K562 (cell line): ENCODE measurements around the gene PARD3. TPM values are rescaled to one million over a fixed set of nuclear protein-coding genes. Genes with fewer than 3 reads are reported as not detected.

Experiments
- ATAC-seq: fragments of 200-7000 bp; cut with Tn5 transposase; 3 replicates; pipeline ENCODE4 v1.9.1; 2020; ENCODE audit warnings: moderate library complexity
- BruUV-seq: library from RNA; stranded (reverse); fragments of 400-500 nt; replicated peaks from 2 replicates; lab custom pipeline; 2021; lab: Mats Ljungman, UMichigan
- CTCF ChIA-PET: fragments of 300-600 bp; formaldehyde crosslinking; extraction: SDS; loops from one replicate; lab custom pipeline; 2021; ENCODE audit warnings: low intra/inter-chr PET ratio; lab: Yijun Ruan, JAX
- POLR2A ChIA-PET: fragments of 300-600, 350-650 bp; sonication (Branson Sonifier 250); formaldehyde crosslinking; extraction: SDS; loops from one replicate; lab custom pipeline; 2021; ENCODE audit warnings: antibody characterized with exemption, inconsistent platforms; lab: Yijun Ruan, JAX
- DNase-seq, 4 experiments: peaks; one replicate each; pipeline versions ENCODE4 v3.0.0 to v3.0.0-alpha.2; 2011 to 2018; ENCODE audit warnings: low spot score in 3 of 4, mixed read lengths in 3 of 4; ENCODE audit errors: extremely low read depth in 1 of 4
- FAIRE-seq: peaks from 2 replicates; lab custom pipeline; 2011; peaks lifted over from hg19 to GRCh38; lab: Jason Lieb, UNC
- H2AFZ ChIP-seq: 2 replicates; pipeline ENCODE4 v1.6.0; 2011; ENCODE audit warnings: low read depth, low read length, control low read depth, inconsistent platforms
- H3K27ac ChIP-seq: fragments of 200-600 bp; 3 replicates; pipeline ENCODE4 v1.8.0; 2011; ENCODE audit warnings: low read depth, mild to moderate bottlenecking, control low read depth, inconsistent platforms, low read length, moderate library complexity, mixed read lengths; ENCODE audit errors: extremely low read depth
- H3K27me3 ChIP-seq, 2 experiments: fragments of 300-600 bp in 1 of 2; 2 replicates in 1 of 2; 3 replicates in 1 of 2; pipeline versions ENCODE4 v1.6.0 to v1.8.0; 2011; ENCODE audit warnings: inconsistent platforms in 2 of 2, low read length in 2 of 2, mild to moderate bottlenecking in 1 of 2, mixed read lengths in 1 of 2, moderate library complexity in 1 of 2; ENCODE audit not compliant: control insufficient read depth in 2 of 2, insufficient read depth in 2 of 2
- H3K36me3 ChIP-seq: fragments of 300-600 bp; 3 replicates; pipeline ENCODE4 v1.8.0; 2011; ENCODE audit warnings: mild to moderate bottlenecking, low read length, inconsistent platforms; ENCODE audit not compliant: control insufficient read depth, insufficient read depth
- H3K4me1 ChIP-seq, 2 experiments: fragments of 200-600 bp in 1 of 2; replicated peaks in 1 of 2; 2 replicates in 1 of 2; 3 replicates in 1 of 2; pipeline versions ENCODE4 v1.5.1 to v1.8.0; 2011; ENCODE audit warnings: inconsistent platforms in 2 of 2, low read length in 2 of 2, mild to moderate bottlenecking in 1 of 2, mixed read lengths in 1 of 2, moderate library complexity in 1 of 2; ENCODE audit not compliant: control insufficient read depth in 2 of 2, insufficient read depth in 2 of 2
- H3K4me2 ChIP-seq: 2 replicates; pipeline ENCODE4 v1.6.1; 2011; ENCODE audit warnings: low read length, control low read depth, inconsistent platforms, mixed read lengths; ENCODE audit not compliant: insufficient read depth
- H3K4me3 ChIP-seq: fragments of 200-600 bp; sonication (generic), shearing (Covaris generic); 2 replicates; pipeline ENCODE4 v1.5.1; 2016; ENCODE audit warnings: control low read depth, inconsistent platforms
- H3K79me2 ChIP-seq: fragments of 200-600 bp; 3 replicates; pipeline ENCODE4 v1.8.0; 2011; ENCODE audit warnings: low read length, inconsistent platforms; ENCODE audit not compliant: control insufficient read depth, insufficient read depth
- H3K9ac ChIP-seq, 2 experiments: 2 replicates each; pipeline versions ENCODE4 v1.6.0 to v1.6.1; 2011; ENCODE audit warnings: low read depth in 2 of 2, low read length in 2 of 2, control low read depth in 1 of 2, inconsistent platforms in 1 of 2, mild to moderate bottlenecking in 1 of 2, mixed read lengths in 1 of 2; ENCODE audit not compliant: insufficient read depth in 1 of 2
- H3K9me1 ChIP-seq: one replicate; pipeline ENCODE4 v1.6.0; 2011; ENCODE audit warnings: inconsistent platforms, mild to moderate bottlenecking, low read length, moderate library complexity; ENCODE audit not compliant: control insufficient read depth, insufficient read depth
- H3K9me3 ChIP-seq: replicated peaks from 2 replicates; pipeline ENCODE4 v1.5.1; 2011; ENCODE audit warnings: low read depth, low read length, inconsistent platforms; ENCODE audit not compliant: control insufficient read depth, insufficient read depth
- H4K20me1 ChIP-seq: replicated peaks from 2 replicates; pipeline ENCODE4 v1.6.1; 2011; ENCODE audit warnings: low read length, inconsistent platforms, mixed read lengths; ENCODE audit not compliant: control insufficient read depth, insufficient read depth
- BACH1 ChIP-seq: fragments of 200-800 bp; sonication (Bioruptor generic); IDR thresholded peaks from 2 replicates; pipeline ENCODE4 v1.6.1; 2016; ENCODE audit warnings: missing genetic modification characterization, missing compliant biosample characterization
- EGR1 ChIP-seq: fragments of 450-650 bp; conservative IDR thresholded peaks from 2 replicates; pipeline ENCODE4 v1.6.1; 2017; ENCODE audit warnings: mild to moderate bottlenecking
- HMG20A ChIP-seq: fragments of 450-650 bp; formaldehyde crosslinking; conservative IDR thresholded peaks from 2 replicates; pipeline ENCODE4 v1.4.0; 2020; ENCODE audit warnings: mild to moderate bottlenecking, mixed read lengths
- HOXB6 ChIP-seq: fragments of 250-450 bp; sonication (Bioruptor Pico); IDR thresholded peaks from 2 replicates; pipeline ENCODE4 v1.5.1; 2022; ENCODE audit warnings: mild to moderate bottlenecking, borderline replicate concordance
- KDM4B ChIP-seq, 2 experiments: fragments of 450-650 bp in 1 of 2; sonication (generic) in 1 of 2; IDR thresholded peaks; 2 replicates each; pipeline ENCODE4 v1.6.1; 2016 to 2017; ENCODE audit warnings: borderline replicate concordance in 2 of 2, antibody characterized with exemption in 1 of 2, low read depth in 1 of 2, mild to moderate bottlenecking in 1 of 2
- MEIS2 ChIP-seq: fragments of 450-650 bp; IDR thresholded peaks from 2 replicates; pipeline ENCODE4 v1.6.1; 2014; ENCODE audit warnings: mild to moderate bottlenecking; ENCODE audit not compliant: partially characterized antibody
- MIER1 ChIP-seq: fragments of 450-650 bp; IDR thresholded peaks from 2 replicates; pipeline ENCODE4 v1.6.1; 2016; ENCODE audit warnings: antibody characterized with exemption, mild to moderate bottlenecking, low read depth
- MYNN ChIP-seq, 2 experiments: sonication (generic); formaldehyde crosslinking in 1 of 2; IDR thresholded peaks; 2 replicates each; pipeline versions ENCODE4 v1.5.0 to v1.6.1; 2016 to 2020; ENCODE audit warnings: antibody characterized with exemption in 1 of 2, missing genetic modification reagents in 1 of 2
- NFRKB ChIP-seq: fragments of 450-650 bp; IDR thresholded peaks from 2 replicates; pipeline ENCODE4 v1.6.1; 2016; ENCODE audit warnings: low read depth
- PURB ChIP-seq: sonication (generic); formaldehyde crosslinking; IDR thresholded peaks from 2 replicates; pipeline ENCODE4 v1.9.0; 2021; ENCODE audit warnings: low read depth, mild to moderate bottlenecking, missing genetic modification reagents
- SMC3 ChIP-seq: conservative IDR thresholded peaks from 2 replicates; pipeline ENCODE4 v1.6.1; 2011; ENCODE audit warnings: low read depth, low read length, improper control_type of control experiment; ENCODE audit not compliant: insufficient read depth
- SPI1 ChIP-seq: IDR thresholded peaks from 2 replicates; pipeline ENCODE4 v1.6.1; 2011; ENCODE audit warnings: low read depth, low read length, control low read depth, borderline replicate concordance
- TAF7 ChIP-seq: fragments of 450-650 bp; IDR thresholded peaks from 2 replicates; pipeline ENCODE4 v1.6.1; 2016; ENCODE audit warnings: missing genetic modification characterization, missing compliant biosample characterization
- ZC3H4 ChIP-seq: sonication (generic); formaldehyde crosslinking; IDR thresholded peaks from 2 replicates; pipeline ENCODE4 v1.9.0; 2021; ENCODE audit warnings: missing genetic modification reagents, borderline replicate concordance
- ZC3H8 ChIP-seq: fragments of 450-650 bp; IDR thresholded peaks from 2 replicates; pipeline ENCODE4 v1.6.1; 2017
- ZKSCAN8 ChIP-seq: fragments of 200-800 bp; sonication (Bioruptor generic); IDR thresholded peaks from 2 replicates; pipeline ENCODE4 v1.6.1; 2016; ENCODE audit warnings: missing genetic modification characterization, missing compliant biosample characterization
- ZNF263 ChIP-seq: sonication (generic); formaldehyde crosslinking; IDR thresholded peaks from 2 replicates; pipeline ENCODE4 v1.8.0; 2022; ENCODE audit warnings: mild to moderate bottlenecking, missing genetic modification reagents, borderline replicate concordance
- WGBS: fragments of 100-300 bp; shearing (Covaris generic); methylation state at CpG from one replicate; pipeline ENCODE4 v1.1.6; 2016; ENCODE audit warnings: low coverage, mixed read lengths; ENCODE audit not compliant: insufficient coverage; ENCODE audit errors: missing lambda C conversion rate; 5-methylcytosine and 5-hydroxymethylcytosine counted together
- in situ Hi-C: fragments of 300-500 bp; cut with MboI; formaldehyde crosslinking; loops from 4 replicates; pipeline ENCODE4 v1.15.0; 2018; ENCODE audit warnings: inconsistent platforms, mixed read lengths
- intact Hi-C: fragments of 100-400 bp; cut with micrococcal nuclease; formaldehyde crosslinking; loops from 2 replicates; pipeline ENCODE4 v1.14.2; 2022
- polyA plus RNA-seq, 8 experiments: library from polyadenylated mRNA; depleted of rRNA in 4 of 8; stranded (reverse) in 5 of 8; unstranded in 3 of 8; fragments of >200 nt; fragmentation: Nextera tagmentation in 2 of 8; fragmentation: Illumina TruSeq in 1 of 8; extraction: Ambion mirVana in 2 of 8; extraction: Trizol in 1 of 8; gene quantifications; 2 replicates each; pipeline versions ENCODE4 v1.2.1 to v1.2.3, GENCODE V29; 2011 to 2014; ENCODE audit warnings: inconsistent platforms in 1 of 8, missing spikeins in 1 of 8
- total RNA-seq, 7 experiments: library from RNA; depleted of rRNA in 6 of 7; stranded (reverse); fragments of >200 nt in 6 of 7; fragmentation: Illumina TruSeq in 2 of 7; extraction: Trizol in 2 of 7; gene quantifications; 2 replicates each; pipeline versions ENCODE4 v1.2.1 to v1.2.3, GENCODE V29; 2011 to 2021; ENCODE audit warnings: low replicate concordance in 1 of 7
- TF ChIP-seq, protein P1 (sequence below): fragments of 250-450 bp; sonication (Bioruptor Pico); IDR thresholded peaks from 2 replicates; pipeline ENCODE4 v1.8.0; 2022; ENCODE audit warnings: inconsistent platforms
- TF ChIP-seq, protein P2 (sequence below): IDR thresholded peaks from 2 replicates; pipeline ENCODE4 v1.6.1; 2011; ENCODE audit not compliant: insufficient read length; ENCODE audit errors: extremely low read depth

Gene PARD3
- total and polyA plus RNA-seq, 9 of the 15 experiments (the other 6 are each of a cell fraction or from before 2014, with no cell fraction given): 2.7 to 11.7 (median 7.7) TPM

DNA sequence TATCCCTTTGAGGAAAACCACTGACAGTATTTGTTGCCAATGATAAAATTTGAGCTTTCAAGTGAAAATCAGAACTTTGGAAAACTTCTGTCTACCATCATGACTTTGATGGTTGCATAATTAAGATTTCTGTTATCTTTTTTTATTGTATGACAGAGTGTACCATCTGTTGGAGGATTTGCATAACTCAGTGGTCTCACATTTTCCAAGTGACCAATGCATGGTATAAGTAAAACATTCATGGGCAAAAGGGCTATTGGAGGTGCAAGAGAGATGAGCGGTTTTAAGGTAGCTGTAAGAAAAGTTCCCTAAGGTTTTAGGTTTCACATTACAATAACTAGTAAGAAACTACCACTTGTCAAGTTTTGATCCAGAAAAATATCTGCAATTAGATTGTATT lies 625.3 kb downstream of the PARD3 start:
- ChIA-PET POLR2A (no interaction called here), CTCF (interaction anchor here (0.7 kb wide), 1 partner anchor 188 kb away, joined by 3 read pairs; no protein-coding TSS in a partner anchor)
- no TSS peak for BruUV-seq
- 0% methylated on average over 1 of the region's 1 CpG for WGBS
- Histone ChIP-seq H3K36me3 (no peaks in the 10 kb centered on the region), H3K27me3 (no peaks in the 10 kb centered on the region; a peak in 2 of 5 replicates), H2AFZ (no peak overlapping the region), H3K9ac (no peak overlapping the region), H3K79me2 (no peaks in the 10 kb centered on the region), H3K4me2 (no peak overlapping the region), H3K9me3 (no peaks in the 10 kb centered on the region), H3K9me1 (no peaks in the 10 kb centered on the region), H3K4me3 (no peak overlapping the region), H3K4me1 (no peaks in the 10 kb centered on the region), H3K27ac (no peak overlapping the region), H4K20me1 (no peaks in the 10 kb centered on the region)
- in situ Hi-C loops: no loop called here
- no peak for DNase-seq
- intact Hi-C loops: no loop called here
- TF ChIP-seq HMG20A (CRISPR knock-in tag): no peak
- TF ChIP-seq MIER1: no peak
- no peak for TF ChIP-seq TAF7 (tag)
- no peak for TF ChIP-seq ZC3H8
- TF ChIP-seq KDM4B (IDR thresholded peaks at IDR 0.05; ENCODE audit: borderline replicate concordance in 2 of 2, low read depth in 1 of 2): no peak
- no peak for TF ChIP-seq EGR1
- TF ChIP-seq HOXB6: no peak
- TF ChIP-seq, protein P1, sequence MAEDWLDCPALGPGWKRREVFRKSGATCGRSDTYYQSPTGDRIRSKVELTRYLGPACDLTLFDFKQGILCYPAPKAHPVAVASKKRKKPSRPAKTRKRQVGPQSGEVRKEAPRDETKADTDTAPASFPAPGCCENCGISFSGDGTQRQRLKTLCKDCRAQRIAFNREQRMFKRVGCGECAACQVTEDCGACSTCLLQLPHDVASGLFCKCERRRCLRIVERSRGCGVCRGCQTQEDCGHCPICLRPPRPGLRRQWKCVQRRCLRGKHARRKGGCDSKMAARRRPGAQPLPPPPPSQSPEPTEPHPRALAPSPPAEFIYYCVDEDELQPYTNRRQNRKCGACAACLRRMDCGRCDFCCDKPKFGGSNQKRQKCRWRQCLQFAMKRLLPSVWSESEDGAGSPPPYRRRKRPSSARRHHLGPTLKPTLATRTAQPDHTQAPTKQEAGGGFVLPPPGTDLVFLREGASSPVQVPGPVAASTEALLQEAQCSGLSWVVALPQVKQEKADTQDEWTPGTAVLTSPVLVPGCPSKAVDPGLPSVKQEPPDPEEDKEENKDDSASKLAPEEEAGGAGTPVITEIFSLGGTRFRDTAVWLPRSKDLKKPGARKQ (CRISPR knock-in tag): no peak
- no peak for TF ChIP-seq MEIS2
- TF ChIP-seq MYNN (IDR thresholded peaks at IDR 0.05): no peak
- no peak for TF ChIP-seq MYNN (CRISPR knock-in tag; IDR thresholded peaks at IDR 0.05)
- TF ChIP-seq SMC3: no peak
- TF ChIP-seq ZKSCAN8: no peak
- no peak for TF ChIP-seq SPI1
- no peak for TF ChIP-seq NFRKB
- TF ChIP-seq BACH1 (tag): no peak
- no peak for TF ChIP-seq PURB
- no peak for TF ChIP-seq ZNF263 (CRISPR knock-in tag)
- TF ChIP-seq, protein P2, sequence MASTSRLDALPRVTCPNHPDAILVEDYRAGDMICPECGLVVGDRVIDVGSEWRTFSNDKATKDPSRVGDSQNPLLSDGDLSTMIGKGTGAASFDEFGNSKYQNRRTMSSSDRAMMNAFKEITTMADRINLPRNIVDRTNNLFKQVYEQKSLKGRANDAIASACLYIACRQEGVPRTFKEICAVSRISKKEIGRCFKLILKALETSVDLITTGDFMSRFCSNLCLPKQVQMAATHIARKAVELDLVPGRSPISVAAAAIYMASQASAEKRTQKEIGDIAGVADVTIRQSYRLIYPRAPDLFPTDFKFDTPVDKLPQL: no peak
- TF ChIP-seq ZC3H4 (CRISPR knock-in tag): no peak
- ATAC-seq: no peak
- FAIRE-seq: no peak
